B cell (primary cell): Measurements from ENCODE around the gene ARHGAP4.

ENCODE experiments used
- EZH2 ChIP-seq: IDR thresholded peaks from 2 replicates; pipeline ENCODE4 v1.6.1; 2012; ENCODE audit warnings: borderline replicate concordance, low read depth, mild to moderate bottlenecking, moderate library complexity, low read length; ENCODE audit not compliant: insufficient read depth, poor library complexity, severe bottlenecking
- TF ChIP-seq, protein P1 (sequence below): fragments of 200-600 bp; IDR thresholded peaks from one replicate; pipeline ENCODE4 v1.8.0; 2022; ENCODE audit warnings: antibody characterized with exemption, mild to moderate bottlenecking

GRCh38 chrX:153870288-153870690, 55.8 kb downstream of the ARHGAP4 start:
- TF ChIP-seq, protein P1, sequence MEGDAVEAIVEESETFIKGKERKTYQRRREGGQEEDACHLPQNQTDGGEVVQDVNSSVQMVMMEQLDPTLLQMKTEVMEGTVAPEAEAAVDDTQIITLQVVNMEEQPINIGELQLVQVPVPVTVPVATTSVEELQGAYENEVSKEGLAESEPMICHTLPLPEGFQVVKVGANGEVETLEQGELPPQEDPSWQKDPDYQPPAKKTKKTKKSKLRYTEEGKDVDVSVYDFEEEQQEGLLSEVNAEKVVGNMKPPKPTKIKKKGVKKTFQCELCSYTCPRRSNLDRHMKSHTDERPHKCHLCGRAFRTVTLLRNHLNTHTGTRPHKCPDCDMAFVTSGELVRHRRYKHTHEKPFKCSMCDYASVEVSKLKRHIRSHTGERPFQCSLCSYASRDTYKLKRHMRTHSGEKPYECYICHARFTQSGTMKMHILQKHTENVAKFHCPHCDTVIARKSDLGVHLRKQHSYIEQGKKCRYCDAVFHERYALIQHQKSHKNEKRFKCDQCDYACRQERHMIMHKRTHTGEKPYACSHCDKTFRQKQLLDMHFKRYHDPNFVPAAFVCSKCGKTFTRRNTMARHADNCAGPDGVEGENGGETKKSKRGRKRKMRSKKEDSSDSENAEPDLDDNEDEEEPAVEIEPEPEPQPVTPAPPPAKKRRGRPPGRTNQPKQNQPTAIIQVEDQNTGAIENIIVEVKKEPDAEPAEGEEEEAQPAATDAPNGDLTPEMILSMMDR: no peak
- TF ChIP-seq EZH2: no peak
